DLD1 (cell line): ENCODE data around the gene ARFGAP1.
"Not testable (repeated sequence)": the region's sequence is repeated elsewhere in the genome, so short reads cannot be mapped to it uniquely, and the experiment has no call there.

ENCODE experiments used
- in situ Hi-C: cut with HindIII; loops from 2 replicates; pipeline ENCODE4 v1.10.0; 2017; ENCODE audit warnings: low sequenced_read_pairs

ARFGAP1 gene

DNA sequence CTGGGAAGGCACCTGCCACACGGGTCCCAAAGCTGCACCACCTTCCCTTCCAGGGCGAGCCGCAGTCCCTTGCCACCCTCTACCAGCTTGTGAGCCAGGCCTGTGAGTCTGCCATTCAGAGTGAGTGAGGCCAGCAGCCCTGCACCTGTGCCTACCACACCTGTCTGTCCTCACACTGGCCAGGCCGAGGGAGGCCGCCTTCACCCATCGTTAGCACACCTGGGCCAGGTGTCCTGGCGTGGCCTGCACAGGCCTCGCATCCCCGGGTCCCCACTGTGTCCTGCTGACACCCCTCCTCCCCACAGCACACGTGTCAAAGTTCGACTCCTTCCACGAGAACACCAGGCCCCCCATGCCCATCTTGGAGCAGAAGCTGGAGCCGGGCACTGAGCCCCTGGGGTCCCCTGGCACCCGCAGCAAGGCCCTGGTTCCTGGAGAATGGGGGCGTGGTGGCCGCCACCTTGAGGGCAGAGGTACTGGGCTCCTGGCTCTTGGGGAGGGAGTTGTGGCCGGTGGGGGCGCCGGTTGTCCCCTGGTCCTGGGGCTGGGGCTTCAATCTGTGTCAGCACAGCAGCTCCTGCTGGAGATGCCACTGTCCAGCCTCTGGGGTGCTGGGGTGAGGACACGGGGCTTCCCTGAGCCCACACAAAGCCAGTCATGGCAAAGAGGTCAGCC lies 55.5 kb downstream of the ARFGAP1 start:
- in situ Hi-C loops: no loop called here

- in situ Hi-C loops: no loop called here
Observed at GRCh38 chr20:63328718-63329275, 56.2 kb downstream of the ARFGAP1 start.

DNA sequence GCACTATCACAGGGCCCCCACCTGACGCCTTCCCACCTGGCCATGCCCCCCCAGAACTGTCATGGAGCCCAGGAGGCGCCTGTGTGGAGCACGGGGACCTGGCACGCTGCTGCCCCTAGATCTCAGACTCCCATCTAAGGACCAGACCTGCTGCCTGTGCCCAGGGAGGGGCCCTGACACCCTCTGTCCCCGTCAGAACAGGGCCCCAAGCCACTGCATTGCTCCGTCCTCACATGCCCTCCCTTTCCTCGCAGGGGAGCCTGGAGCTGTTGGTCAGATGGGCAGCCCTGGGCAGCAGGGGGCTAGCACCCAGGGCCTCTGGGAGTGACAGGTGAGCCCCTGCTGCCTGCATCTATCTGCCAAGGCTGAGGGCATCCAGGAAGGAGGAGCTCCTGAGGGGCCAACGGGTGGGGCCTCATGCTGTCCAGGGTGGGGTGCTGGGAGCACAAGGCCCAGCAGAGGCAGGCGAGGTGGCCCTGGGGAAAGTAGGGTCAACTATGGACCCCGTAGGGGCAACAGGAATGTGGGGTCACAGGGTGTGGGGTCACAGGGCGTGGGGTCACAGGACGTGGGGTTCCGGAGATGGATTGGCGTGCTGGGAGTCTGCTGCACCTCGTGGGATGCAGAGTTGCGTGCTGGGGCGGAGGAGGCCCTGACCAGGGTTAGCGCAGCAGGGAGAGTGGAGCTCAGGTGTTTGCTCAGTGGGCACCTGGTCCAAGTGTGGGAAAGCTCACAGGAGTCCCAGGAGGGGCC lies 56.9 kb downstream of the ARFGAP1 start:
- in situ Hi-C loops: no loop called here

DNA sequence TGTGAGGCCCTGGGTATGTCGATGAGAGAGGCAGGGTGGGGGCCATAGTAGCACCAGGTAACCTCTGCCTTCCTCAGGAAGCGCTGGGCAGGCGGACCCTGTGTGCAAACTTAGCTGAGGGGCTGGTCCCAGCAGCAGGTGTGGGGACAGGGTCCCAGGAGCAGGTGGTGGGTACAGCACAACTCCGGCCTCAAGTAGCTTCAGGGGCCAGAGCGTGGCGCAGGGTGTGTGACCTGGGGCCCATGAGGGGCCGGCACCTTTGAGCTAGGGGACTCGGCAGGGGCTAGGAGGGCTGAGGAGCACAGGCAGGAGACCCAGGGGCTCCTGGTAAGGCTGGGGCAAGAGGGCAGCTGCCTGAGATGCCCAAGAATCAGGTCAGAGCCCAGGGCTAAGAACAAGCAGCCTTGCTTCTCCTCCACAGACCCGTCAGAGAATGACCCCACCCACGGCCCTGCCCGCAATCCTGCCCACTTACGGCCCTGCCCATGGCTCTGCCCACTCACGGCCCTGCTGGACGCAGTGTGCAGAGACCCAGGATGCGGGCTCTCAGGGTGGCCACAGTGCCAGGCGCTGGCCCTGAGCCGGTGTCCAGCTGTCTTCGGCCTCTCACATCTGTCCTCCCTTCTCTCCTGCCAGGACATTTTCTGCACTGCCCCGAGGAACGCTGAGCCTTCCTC lies 57.6 kb downstream of the ARFGAP1 start:
- in situ Hi-C loops: no loop called here

DNA sequence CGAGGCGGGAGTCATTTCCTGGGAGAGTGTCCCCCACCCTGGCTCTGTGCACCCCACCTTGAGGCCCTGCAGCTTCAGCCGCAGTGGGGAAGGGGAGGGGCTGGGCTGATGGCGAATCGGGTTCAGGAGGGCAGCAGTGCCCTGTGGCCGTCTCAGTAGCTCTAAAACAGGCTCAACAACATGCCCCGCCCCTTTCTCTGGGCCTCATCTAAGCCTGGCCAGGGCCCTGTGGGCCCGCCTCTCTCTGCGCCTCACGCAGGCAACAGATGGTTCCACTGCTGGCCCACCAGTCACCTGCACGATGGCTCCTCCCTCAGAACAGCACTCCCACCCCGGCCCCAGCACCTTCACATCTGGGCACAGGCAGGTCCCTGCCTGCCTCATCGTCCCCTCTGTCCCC lies 58.3 kb downstream of the ARFGAP1 start:
- in situ Hi-C loops: no loop called here

GRCh38 chr20:63331741-63332400 lies 59.3 kb downstream of the ARFGAP1 start:
- in situ Hi-C loops: no loop called here

GRCh38 chr20:63332488-63333240 lies 60.1 kb downstream of the ARFGAP1 start:
- in situ Hi-C loops: no loop called here

DNA sequence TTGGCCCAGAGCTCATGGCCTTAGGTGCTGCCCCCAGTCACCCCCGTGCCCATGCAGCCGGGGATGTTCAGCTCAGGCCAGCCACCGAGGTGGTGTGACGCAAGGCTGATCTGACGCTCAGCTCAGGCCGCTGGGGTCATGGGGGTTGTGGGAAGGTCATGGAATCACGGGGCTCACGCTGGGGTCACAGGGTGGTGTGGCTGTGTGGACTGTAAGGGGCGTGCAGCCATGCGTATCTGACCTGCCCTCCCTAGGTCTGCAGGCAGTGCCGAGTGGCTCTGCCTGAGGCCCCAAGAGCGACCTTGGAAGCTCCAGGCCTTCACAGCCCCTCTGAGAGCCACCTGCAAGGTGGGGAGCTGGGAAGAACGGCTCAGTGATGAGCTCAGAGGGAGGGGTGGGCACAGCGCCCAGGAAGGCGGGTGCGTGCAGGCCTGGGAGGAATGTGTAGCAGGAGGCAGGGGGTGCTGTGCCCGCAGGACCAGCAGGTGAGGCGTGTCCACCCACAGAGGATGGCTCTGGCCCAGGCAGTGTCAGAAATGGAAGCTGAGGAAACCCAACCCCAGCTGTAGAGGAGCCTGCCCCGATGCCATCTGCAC lies 60.7 kb downstream of the ARFGAP1 start:
- in situ Hi-C loops: no loop called here

GRCh38 chr20:63334356-63334755 lies 61.7 kb downstream of the ARFGAP1 start:
- in situ Hi-C loops: no loop called here

GRCh38 chr20:63335060-63335459 lies 62.4 kb downstream of the ARFGAP1 start:
- in situ Hi-C loops: not testable (repeated sequence)

GRCh38 chr20:63335711-63336110 lies 63.1 kb downstream of the ARFGAP1 start:
- in situ Hi-C loops: no loop called here

- in situ Hi-C loops: no loop called here
Observed at GRCh38 chr20:63336232-63336752, 63.7 kb downstream of the ARFGAP1 start.

- in situ Hi-C loops: no loop called here
Observed at GRCh38 chr20:63337786-63338420, 65.3 kb downstream of the ARFGAP1 start.
